Mucosa of gallbladder (tissue), 1 donor: Measurements from ENCODE around the gene ACOXL. TPM values are rescaled to one million over a fixed set of nuclear protein-coding genes. Genes with fewer than 3 reads are reported as not detected.

Experiments
- DNase-seq: peaks from one replicate; pipeline ENCODE4 v3.0.0-alpha.2; 2020; ENCODE audit warnings: low spot score
- total RNA-seq: library from RNA; stranded (reverse); gene quantifications from one replicate; pipeline ENCODE4 v1.2.1, GENCODE V29; 2021
- donor health status: DM: no; HTN: no; CAD: no.

The ACOXL gene
- total RNA-seq, 1 donor from 2014 or later, result not detected

- DNase-seq, result no peak
These were observed 143.0 kb downstream of the ACOXL start for GRCh38 chr2:110875384-110875725.

GRCh38 chr2:110876167-110876999, 144.0 kb downstream of the ACOXL start:
- DNase-seq, result no peak

GRCh38 chr2:110877031-110877827, 144.9 kb downstream of the ACOXL start:
- no peak for DNase-seq

- no peak for DNase-seq
These were observed 145.8 kb downstream of the ACOXL start for GRCh38 chr2:110878150-110878549.

- DNase-seq, result no peak
These were observed 149.5 kb downstream of the ACOXL start for GRCh38 chr2:110881908-110882307.

- no peak for DNase-seq
These were observed 151.0 kb downstream of the ACOXL start for GRCh38 chr2:110883406-110883805.

- no peak for DNase-seq
These were observed 152.9 kb downstream of the ACOXL start for GRCh38 chr2:110885256-110885655.

- DNase-seq, result no peak
These were observed 154.6 kb downstream of the ACOXL start for GRCh38 chr2:110886826-110887573.

GRCh38 chr2:110888411-110888810, 156.0 kb downstream of the ACOXL start:
- DNase-seq, result no peak

GRCh38 chr2:110891626-110892025, 159.3 kb downstream of the ACOXL start:
- DNase-seq, result no peak

GRCh38 chr2:110896226-110896625, 163.9 kb downstream of the ACOXL start:
- DNase-seq, result no peak

GRCh38 chr2:110897966-110898365, 165.6 kb downstream of the ACOXL start:
- no peak for DNase-seq

GRCh38 chr2:110900191-110900590, 167.8 kb downstream of the ACOXL start:
- no peak for DNase-seq

- no peak for DNase-seq
These were observed 171.2 kb downstream of the ACOXL start for GRCh38 chr2:110903548-110903947.

- DNase-seq, result no peak
These were observed 171.9 kb downstream of the ACOXL start for GRCh38 chr2:110904116-110904778.

- DNase-seq, result no peak
These were observed 172.4 kb downstream of the ACOXL start for GRCh38 chr2:110904779-110905148.

- no peak for DNase-seq
These were observed 172.8 kb downstream of the ACOXL start for GRCh38 chr2:110905217-110905616.

GRCh38 chr2:110906613-110907298, 174.4 kb downstream of the ACOXL start:
- no peak for DNase-seq

GRCh38 chr2:110909501-110909900, 177.1 kb downstream of the ACOXL start:
- no peak for DNase-seq

GRCh38 chr2:110910423-110910822, 178.1 kb downstream of the ACOXL start:
- no peak for DNase-seq

GRCh38 chr2:110919738-110920137, 187.4 kb downstream of the ACOXL start:
- no peak for DNase-seq
